Urinary bladder (tissue), 4 donors: ENCODE data around the gene ACYP1. TPM values are rescaled to one million over a fixed set of nuclear protein-coding genes. Genes with fewer than 3 reads are reported as not detected.

Source experiments
- DNase-seq: peaks from one replicate; pipeline ENCODE4 v3.0.0-alpha.2; 2015; ENCODE audit errors: extremely low spot score
- H3K27ac ChIP-seq: one replicate; pipeline ENCODE4 v1.5.1; 2013; ENCODE audit warnings: low read depth, mild to moderate bottlenecking, moderate library complexity
- H3K36me3 ChIP-seq: one replicate; pipeline ENCODE4 v1.6.1; 2013; ENCODE audit warnings: mild to moderate bottlenecking, moderate library complexity; ENCODE audit not compliant: insufficient read depth
- H3K4me1 ChIP-seq: one replicate; pipeline ENCODE4 v1.6.1; 2013; ENCODE audit warnings: mild to moderate bottlenecking, moderate library complexity; ENCODE audit not compliant: insufficient read depth
- H3K4me3 ChIP-seq: one replicate; pipeline ENCODE4 v1.5.1; 2013; ENCODE audit warnings: low read depth, low read length
- WGBS: extraction: QIAGEN DNeasy Blood & Tissue Kit; methylation state at CpG from one replicate; pipeline ENCODE4 v1.1.7; 2013; 5-methylcytosine and 5-hydroxymethylcytosine counted together
- polyA plus RNA-seq: library from polyadenylated mRNA; stranded (reverse); fragments of 200-250 nt; gene quantifications from one replicate; pipeline ENCODE4 v1.2.3, GENCODE V29; 2013
- total RNA-seq: library from RNA; depleted of rRNA; stranded (reverse); fragments of >200 nt; gene quantifications from one replicate; pipeline ENCODE4 v1.2.3, GENCODE V29; 2014
- donor health status: healthy with polysubstance abuse.
- donor health status: healthy.

The ACYP1 gene
- total RNA-seq: 14.7 TPM
- 23.5 TPM for polyA plus RNA-seq

DNA sequence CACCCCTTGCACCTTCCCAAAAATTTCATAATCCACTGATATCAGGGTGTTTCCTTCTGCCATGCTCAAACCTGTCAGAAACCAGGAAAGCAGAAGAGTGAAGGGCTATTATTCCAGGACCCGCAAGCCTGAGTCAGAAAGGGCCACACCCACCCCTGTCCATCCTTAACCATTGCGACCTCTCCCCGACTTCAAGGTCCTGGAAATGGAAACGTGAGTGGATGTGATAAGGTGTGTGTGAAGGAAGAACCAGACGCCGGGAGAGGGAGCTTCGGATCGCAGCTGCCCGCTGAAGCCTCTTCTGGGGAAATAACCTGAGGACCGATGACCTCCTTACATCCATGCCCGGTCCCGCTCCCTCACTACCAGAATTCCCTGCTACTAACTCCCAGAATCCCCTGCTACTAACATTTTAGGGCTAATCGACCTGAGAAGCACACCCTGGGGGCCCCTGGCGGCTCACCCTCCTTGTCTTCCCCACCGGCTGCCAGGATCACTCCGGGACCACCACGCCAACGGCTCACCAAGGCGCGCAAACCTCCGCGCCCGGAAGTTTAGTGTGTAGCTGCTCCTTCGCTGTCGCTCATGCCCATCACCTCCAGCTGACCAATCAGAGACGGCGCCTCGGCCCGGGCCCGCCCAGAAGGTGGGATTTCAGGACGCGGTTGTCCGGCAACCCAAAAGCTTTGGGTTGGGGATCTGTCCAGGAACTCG, at the start of gene ACYP1:
ACYP1 (minus strand) TSS at position 534 of the 714 bp plus-strand sequence; CDS start at position 63, 471 bp downstream.
- under 1% methylated on average over 34 of the region's 34 CpGs for WGBS
- DNase-seq: peak; percentile 83
- Histone ChIP-seq H3K4me3 (peak within 1 kb of the TSS; percentile 62), H3K36me3 (no peaks in the 10 kb centered on the region), H3K27ac (peak within 1 kb of the TSS; percentile 78), H3K4me1 (no peaks in the 10 kb centered on the region)

DNA sequence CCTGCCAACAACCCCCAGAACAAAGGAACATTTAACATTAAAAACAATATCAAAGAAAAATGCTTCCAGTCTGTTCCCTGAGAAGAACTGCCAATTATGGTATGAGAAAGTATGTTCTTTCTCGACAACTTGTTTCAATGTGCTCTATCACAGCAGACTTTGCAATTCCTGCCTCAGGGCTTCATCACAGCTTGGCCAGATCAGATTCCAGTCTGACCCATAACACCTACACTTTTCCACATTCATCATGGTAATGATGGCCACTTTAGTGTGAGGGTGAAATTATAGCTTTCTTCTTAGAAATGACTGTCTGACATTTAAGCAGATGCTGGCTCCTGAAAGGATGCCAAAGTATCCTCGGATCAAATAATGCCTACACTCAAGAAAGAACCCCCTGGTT, 46.1 kb upstream of the ACYP1 start:
- WGBS: 90% methylated on average over 2 of the region's 2 CpGs
- Histone ChIP-seq H3K4me3 (no peak overlapping the region), H3K27ac (no peak overlapping the region), H3K36me3 (peaks cover 11% of the 10 kb centered on the region), H3K4me1 (no peaks in the 10 kb centered on the region)
- DNase-seq: no peak

DNA sequence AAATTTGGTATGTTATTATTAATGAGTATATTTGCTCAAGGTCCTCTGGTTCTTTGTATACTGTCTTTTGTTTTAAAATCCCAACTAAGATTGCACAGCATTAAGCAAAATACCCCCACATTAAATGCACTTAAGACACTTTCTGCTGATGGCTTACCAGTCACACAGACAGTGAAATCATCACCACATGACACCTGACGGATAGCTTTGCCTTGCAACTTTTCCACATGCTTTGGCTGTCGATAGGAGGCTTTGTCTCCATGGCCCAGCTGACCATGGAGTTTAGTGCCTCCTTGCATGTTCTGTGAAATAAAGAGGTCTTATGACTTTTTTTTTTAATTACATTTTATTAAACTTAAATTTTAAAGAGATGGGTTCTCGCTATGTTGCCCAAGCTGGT, 43.4 kb upstream of the ACYP1 start:
- no peaks in the 10 kb centered on the region for H3K4me1 ChIP-seq
- DNase-seq: no peak
- H3K27ac ChIP-seq: no peak overlapping the region
- H3K4me3 ChIP-seq: no peak overlapping the region
- WGBS: 65% methylated on average over 3 of the region's 3 CpGs
- H3K36me3 ChIP-seq: peaks cover 9% of the 10 kb centered on the region

DNA sequence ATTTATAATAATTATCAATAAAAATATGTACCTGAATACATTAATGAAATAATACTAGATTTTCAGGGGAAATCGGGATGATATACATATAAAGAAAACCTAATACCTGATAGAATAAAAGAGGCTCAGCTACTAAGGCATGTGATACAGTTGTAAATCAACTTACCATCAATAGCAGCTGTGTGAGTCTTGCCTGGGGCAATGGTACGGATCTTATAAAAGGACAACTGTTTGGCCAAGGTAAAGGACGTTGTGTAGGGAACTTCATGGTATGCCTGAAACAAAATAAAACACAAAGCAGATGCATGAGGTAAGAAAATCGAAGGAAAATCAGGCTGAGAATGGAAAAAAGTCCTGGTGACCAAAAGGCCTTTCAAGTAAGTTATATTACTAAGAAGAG, 37.7 kb upstream of the ACYP1 start:
- 87% methylated on average over 4 of the region's 4 CpGs for WGBS
- no peak overlapping the region for H3K4me3 ChIP-seq
- no peak for DNase-seq
- H3K27ac ChIP-seq: no peak overlapping the region
- H3K36me3 ChIP-seq: peaks cover 2% of the 10 kb centered on the region
- no peaks in the 10 kb centered on the region for H3K4me1 ChIP-seq

DNA sequence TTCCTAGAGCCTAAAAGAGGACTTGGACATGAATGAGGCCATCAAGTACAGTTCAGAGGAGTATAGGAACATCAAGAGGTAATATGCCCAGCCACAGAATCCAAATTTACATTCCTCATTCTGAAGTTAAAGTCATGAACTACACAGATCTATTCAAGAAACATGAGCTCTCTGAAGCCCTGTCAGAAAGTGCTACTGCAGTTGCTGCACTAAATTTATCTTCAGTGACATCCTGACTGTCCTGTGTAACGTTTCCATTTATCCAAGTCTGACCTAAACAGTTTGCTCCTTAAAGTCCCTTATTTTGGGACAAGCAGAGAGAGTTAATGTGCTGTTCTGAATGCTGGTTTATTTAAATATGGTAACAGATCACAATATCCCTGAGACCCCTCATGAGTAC, 34.9 kb upstream of the ACYP1 start:
- H3K36me3 ChIP-seq: peaks cover 4% of the 10 kb centered on the region
- no peak overlapping the region for H3K27ac ChIP-seq
- WGBS: 53% methylated on average over 1 of the region's 1 CpG
- H3K4me3 ChIP-seq: no peak overlapping the region
- H3K4me1 ChIP-seq: no peaks in the 10 kb centered on the region
- DNase-seq: no peak

DNA sequence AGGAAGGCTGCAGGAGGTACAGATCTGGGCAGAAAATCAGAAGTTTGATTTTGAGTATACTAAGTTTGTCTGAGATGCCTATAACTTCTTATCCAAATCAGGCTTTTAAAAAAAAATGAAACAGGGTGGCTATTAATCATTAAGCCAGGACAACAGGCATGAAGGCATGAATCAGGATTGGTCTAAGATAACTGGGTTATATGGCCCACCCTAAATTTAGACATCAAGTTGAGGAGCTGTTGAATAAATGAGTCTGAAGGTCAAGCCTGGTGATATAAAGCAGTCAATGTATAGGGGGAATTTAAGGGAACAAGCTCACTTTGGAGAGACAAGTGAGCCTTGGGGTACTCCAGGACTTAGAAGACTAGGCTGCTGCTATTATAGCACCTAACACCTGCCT, 34.4 kb upstream of the ACYP1 start:
- Histone ChIP-seq H3K4me1 (no peaks in the 10 kb centered on the region), H3K27ac (no peak overlapping the region), H3K4me3 (no peak overlapping the region), H3K36me3 (peaks cover 4% of the 10 kb centered on the region)
- no peak for DNase-seq

DNA sequence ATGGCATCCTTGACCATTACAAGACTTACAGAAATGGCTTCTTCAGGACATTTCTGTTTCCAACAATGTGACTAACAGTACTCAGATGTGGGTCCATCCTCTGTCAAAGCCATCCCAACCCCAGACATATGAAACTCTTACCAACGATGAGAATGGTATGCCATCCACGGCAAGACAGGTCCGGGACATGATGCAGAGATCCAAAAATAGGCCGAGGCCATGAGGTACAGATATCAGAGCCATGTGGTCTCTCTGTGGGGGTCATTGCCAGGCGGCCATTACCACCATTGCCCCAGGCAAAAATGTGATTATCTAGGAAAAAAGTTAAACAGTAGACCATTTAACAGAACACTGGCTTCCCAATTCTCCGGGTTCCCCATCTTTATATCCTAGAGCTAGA, 33.1 kb upstream of the ACYP1 start:
- DNase-seq: no peak
- no peaks in the 10 kb centered on the region for H3K4me1 ChIP-seq
- WGBS: 88% methylated on average over 6 of the region's 6 CpGs
- H3K27ac ChIP-seq: no peak overlapping the region
- no peak overlapping the region for H3K4me3 ChIP-seq
- H3K36me3 ChIP-seq: peaks cover 4% of the 10 kb centered on the region

DNA sequence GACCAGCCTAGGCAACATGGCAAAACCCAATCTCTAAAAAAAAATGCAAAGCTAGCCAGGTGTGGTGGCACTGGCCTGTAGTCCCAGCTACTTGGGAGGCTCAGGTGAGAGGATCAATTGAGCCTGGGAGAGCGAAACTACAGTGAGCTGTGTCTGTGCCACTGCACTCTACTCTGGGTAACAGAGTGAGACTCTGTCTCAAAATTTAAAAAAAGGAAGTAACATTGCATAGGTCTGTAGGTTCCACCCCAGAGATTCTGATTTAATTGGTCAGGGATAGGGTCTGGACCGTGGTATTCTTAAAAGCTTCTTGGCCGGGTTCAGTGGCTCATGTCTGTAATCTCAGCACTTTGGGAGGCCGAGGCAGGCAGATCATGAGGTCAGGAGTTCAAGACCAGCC, 31.9 kb upstream of the ACYP1 start:
- peaks cover 4% of the 10 kb centered on the region for H3K36me3 ChIP-seq
- no peaks in the 10 kb centered on the region for H3K4me1 ChIP-seq
- H3K4me3 ChIP-seq: no peak overlapping the region
- DNase-seq: no peak
- no peak overlapping the region for H3K27ac ChIP-seq
- 95% methylated on average over 4 of the region's 4 CpGs for WGBS

DNA sequence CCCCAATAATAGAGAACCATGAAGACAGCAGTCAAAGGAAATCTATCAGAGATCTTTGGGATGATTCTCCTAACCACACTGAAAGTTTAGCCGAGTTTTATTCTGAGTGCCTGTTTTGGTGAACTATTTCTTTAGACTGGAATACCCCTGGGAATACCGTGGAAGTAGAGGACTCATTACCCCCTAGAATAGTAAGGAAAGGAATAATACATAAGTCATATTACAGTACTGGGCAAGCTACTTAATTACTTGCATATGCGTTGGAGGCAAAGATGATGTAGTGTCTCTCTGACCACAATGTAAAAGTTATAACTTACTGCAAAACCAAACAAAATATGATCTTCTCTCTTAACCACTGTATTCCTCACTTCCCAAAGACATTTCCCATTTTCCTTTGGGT, 31.1 kb upstream of the ACYP1 start:
- Histone ChIP-seq H3K36me3 (peaks cover 6% of the 10 kb centered on the region), H3K4me1 (no peaks in the 10 kb centered on the region), H3K27ac (no peak overlapping the region), H3K4me3 (no peak overlapping the region)
- 91% methylated on average over 3 of the region's 3 CpGs for WGBS
- DNase-seq: no peak

DNA sequence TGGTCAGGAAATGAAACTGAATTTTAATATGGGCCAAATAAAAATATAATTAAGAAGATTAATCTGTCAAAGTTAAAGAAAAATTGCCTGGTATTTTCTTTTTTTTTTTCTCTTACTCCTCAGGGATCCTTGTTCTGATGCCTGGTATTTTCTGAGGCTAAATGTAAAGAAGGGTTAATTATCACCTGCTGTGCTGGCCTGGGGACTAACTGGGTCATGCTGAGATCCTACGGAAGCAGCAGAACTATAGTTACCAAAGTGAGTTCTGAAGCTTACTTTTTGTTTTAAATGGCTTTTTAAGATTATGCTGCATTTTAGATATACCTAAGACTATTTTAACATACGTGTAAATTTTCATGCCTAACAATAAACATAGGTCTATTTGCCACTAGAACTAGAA, 28.9 kb upstream of the ACYP1 start:
- Histone ChIP-seq H3K4me3 (no peak overlapping the region), H3K27ac (no peak overlapping the region), H3K36me3 (peaks cover 6% of the 10 kb centered on the region), H3K4me1 (no peaks in the 10 kb centered on the region)
- no peak for DNase-seq
- 82% methylated on average over 2 of the region's 2 CpGs for WGBS

DNA sequence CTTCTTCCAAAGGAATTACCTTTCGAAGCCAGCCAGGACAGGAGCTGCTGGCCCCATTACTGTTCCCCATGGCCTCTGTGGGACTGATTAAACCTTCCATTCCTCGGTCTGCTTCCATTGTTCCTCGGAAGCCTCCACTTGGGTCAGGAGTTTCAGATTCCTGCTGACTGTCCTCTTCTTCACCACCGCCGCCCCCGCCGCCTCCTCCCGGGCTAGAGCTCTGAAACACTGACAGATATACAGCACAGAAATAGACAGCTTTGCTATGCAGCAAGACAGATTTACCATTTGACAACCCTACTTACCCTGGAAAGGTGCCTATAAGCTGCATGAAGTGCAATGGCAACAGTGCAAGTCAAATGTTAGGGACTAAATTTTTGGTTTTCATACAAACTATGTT, 27.4 kb upstream of the ACYP1 start:
- 90% methylated on average over 8 of the region's 8 CpGs for WGBS
- Histone ChIP-seq H3K27ac (no peak overlapping the region), H3K4me1 (no peaks in the 10 kb centered on the region), H3K36me3 (peaks cover 6% of the 10 kb centered on the region), H3K4me3 (no peak overlapping the region)
- DNase-seq: no peak

DNA sequence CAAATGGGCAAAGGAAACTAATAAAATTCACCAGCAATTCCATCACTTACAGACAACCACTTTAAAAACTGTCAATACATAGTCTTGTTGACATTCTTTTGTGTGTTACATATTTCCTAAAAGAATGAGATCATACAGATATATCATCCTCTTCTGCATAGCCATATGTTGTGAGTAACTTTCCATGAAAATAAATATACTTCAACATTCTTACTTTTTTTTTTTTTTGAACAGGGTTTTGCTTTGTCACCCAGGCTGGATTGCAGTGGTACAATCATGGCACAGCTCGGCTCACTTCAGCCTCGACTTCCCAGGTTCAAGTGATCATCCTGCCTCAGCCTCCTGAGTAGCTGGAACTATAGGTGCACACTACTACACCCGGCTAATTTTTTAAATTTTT, 26.5 kb upstream of the ACYP1 start:
- H3K27ac ChIP-seq: no peak overlapping the region
- 89% methylated on average over 3 of the region's 3 CpGs for WGBS
- no peaks in the 10 kb centered on the region for H3K4me1 ChIP-seq
- DNase-seq: no peak
- H3K4me3 ChIP-seq: no peak overlapping the region
- H3K36me3 ChIP-seq: peaks cover 5% of the 10 kb centered on the region

DNA sequence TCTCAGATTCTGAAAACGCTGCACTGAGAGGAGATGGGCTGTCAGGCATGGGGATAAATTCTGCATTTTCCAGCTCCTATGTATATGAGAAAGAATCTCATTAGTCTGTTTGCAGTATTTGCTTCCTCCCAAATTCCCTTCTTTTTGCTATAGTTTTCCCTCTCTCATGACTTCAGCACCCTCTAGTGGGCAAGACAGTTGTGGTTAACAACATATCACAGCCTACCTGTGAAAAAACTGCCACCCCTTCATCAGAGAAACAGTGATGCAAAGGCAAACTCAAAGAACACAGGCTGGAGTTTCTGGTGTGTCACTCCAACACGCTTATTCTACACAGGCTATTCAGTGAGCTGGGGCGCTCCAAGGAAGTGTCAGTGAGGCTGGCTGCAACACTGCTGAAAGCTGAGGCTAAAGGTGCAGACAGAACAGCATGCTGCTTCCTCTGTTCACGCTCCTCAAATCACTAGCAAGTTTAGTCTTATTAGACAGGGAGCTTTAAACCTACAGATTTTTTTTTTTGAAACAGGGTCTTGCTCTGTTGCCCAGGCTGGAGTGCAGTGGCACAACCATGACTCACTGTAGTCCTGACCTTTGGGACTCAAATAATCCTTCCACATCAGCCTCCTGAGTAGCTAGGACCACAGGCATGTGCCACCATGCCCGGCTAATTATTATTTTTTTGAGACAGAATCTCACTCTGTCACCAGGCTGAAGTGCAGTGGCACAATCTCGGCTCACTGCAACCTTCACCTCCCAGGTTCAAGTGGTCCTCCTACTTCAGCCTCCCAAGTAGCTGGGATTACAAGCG, 24.9 kb upstream of the ACYP1 start:
- DNase-seq: peak; percentile 25
- Histone ChIP-seq H3K36me3 (peaks cover 3% of the 10 kb centered on the region), H3K4me1 (no peaks in the 10 kb centered on the region), H3K4me3 (no peak overlapping the region), H3K27ac (no peak overlapping the region)
- WGBS: 71% methylated on average over 7 of the region's 7 CpGs

DNA sequence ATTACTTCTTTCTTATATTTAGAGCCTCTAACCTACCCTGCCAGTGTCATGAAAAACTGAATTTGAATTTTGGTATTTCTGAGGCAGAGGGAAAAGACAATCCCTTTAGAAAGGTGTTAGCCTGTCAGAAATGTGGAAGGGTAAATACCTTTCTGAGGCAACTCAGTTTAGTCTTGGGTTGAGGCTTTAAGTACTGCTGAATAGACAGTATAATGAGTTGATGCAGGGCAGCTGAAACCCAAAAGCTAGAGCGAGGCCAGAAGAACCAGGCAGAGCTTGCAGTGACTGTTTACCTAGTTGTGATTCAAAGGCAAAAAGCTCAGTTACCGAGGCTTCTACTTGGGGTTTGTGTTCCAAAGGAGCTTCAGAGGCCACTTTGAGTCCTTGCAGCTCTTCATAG, 24.3 kb upstream of the ACYP1 start:
- Histone ChIP-seq H3K36me3 (peaks cover 3% of the 10 kb centered on the region), H3K4me1 (no peaks in the 10 kb centered on the region), H3K4me3 (no peak overlapping the region), H3K27ac (no peak overlapping the region)
- 88% methylated on average over 2 of the region's 2 CpGs for WGBS
- DNase-seq: no peak
